Lower leg skin (tissue), 4 donors: ENCODE measurements around the gene SUFU. TPM values are rescaled to one million over a fixed set of nuclear protein-coding genes. Genes with fewer than 3 reads are reported as not detected.
"Not testable (repeated sequence)": the region's sequence is repeated elsewhere in the genome, so short reads cannot be mapped to it uniquely, and the experiment has no call there.

Experiments used
- DNase-seq, 2 donors: peaks; one replicate each; pipeline ENCODE4 v3.0.0-alpha.2; 2019; ENCODE audit warnings: low spot score in 2 of 2
- H3K4me3 ChIP-seq: fragments of 200-600 bp; sonication (generic); 2 replicates; pipeline ENCODE4 v1.5.1; 2017; ENCODE audit warnings: mild to moderate bottlenecking, low read depth; ENCODE audit not compliant: poor library complexity, severe bottlenecking
- CTCF ChIP-seq, 3 donors: fragments of 450-650 bp; IDR thresholded peaks; one replicate each; pipeline ENCODE4 v1.5.1; 2016; ENCODE audit warnings: antibody characterized with exemption in 3 of 3, mild to moderate bottlenecking in 3 of 3, moderate library complexity in 2 of 3
- POLR2A ChIP-seq, 2 donors: fragments of 450-650 bp; IDR thresholded peaks; one replicate each; pipeline ENCODE4 v1.6.1; 2016 to 2017; ENCODE audit warnings: antibody characterized with exemption in 2 of 2, mild to moderate bottlenecking in 1 of 2, moderate library complexity in 1 of 2
- WGBS, 2 donors: methylation state at CpG; one replicate each; pipeline ENCODE4 v1.1.5; 2018; 5-methylcytosine and 5-hydroxymethylcytosine counted together
- intact Hi-C: fragments of 100-400 bp; cut with DNase I; formaldehyde crosslinking; loops from one replicate; pipeline ENCODE4 v1.15.0; 2023; ENCODE audit warnings: low total_unique reads
- total RNA-seq, 4 donors: library from RNA; depleted of rRNA; stranded (reverse); fragments of >200 nt; gene quantifications; one replicate each; pipeline ENCODE4 v1.1.0, GENCODE V29; 2016

Gene SUFU
- total RNA-seq, 4 donors from 2014 or later = 15.8 to 19.8 (median 18.0) TPM

DNA sequence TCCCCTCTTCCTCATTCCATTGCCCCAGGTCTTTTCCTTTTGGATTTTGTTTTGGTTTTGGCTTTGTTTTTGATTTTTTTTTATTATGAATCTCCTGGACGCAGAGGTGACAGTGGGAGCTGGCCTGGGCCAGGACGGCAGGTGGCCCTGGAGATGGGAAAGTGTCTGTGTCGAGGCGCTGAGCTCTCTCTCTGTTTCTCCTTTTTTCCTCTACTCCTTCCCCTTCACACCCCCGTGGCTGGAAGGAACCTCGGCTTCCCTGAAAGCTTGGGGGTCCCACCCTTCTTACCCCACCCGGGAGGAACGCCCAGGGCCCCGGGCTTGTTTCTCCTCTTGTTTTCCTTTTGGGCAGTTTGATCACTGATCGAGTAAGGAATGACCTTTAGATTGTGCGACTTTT lies 153.7 kb downstream of the SUFU start:
- no peak overlapping the region for H3K4me3 ChIP-seq
- no peak for DNase-seq
- TF ChIP-seq POLR2A (IDR thresholded peaks at IDR 0.05) = no peak
- intact Hi-C loops = no loop called here
- WGBS, 2 donors = 66 to 70% methylated on average over 11 of the region's 11 CpGs

- WGBS, 2 donors = 38 to 48% methylated on average over 13 of the region's 13 CpGs
- TF ChIP-seq POLR2A (IDR thresholded peaks at IDR 0.05) (no peak), CTCF (IDR thresholded peaks at IDR 0.05) (no peak)
- DNase-seq = no peak
- intact Hi-C loops = no loop called here
- no peak overlapping the region for H3K4me3 ChIP-seq
These were observed 154.4 kb downstream of the SUFU start for GRCh38 chr10:102657984-102658724.

- intact Hi-C loops = no loop called here
- TF ChIP-seq CTCF (IDR thresholded peaks at IDR 0.05) (no peak), POLR2A (IDR thresholded peaks at IDR 0.05) (no peak)
- 67 to 80% methylated on average over 5 of the region's 5 CpGs for WGBS, 2 donors
- no peak for DNase-seq
- H3K4me3 ChIP-seq = no peak overlapping the region
These were observed 155.0 kb downstream of the SUFU start for GRCh38 chr10:102658802-102659201.

DNA sequence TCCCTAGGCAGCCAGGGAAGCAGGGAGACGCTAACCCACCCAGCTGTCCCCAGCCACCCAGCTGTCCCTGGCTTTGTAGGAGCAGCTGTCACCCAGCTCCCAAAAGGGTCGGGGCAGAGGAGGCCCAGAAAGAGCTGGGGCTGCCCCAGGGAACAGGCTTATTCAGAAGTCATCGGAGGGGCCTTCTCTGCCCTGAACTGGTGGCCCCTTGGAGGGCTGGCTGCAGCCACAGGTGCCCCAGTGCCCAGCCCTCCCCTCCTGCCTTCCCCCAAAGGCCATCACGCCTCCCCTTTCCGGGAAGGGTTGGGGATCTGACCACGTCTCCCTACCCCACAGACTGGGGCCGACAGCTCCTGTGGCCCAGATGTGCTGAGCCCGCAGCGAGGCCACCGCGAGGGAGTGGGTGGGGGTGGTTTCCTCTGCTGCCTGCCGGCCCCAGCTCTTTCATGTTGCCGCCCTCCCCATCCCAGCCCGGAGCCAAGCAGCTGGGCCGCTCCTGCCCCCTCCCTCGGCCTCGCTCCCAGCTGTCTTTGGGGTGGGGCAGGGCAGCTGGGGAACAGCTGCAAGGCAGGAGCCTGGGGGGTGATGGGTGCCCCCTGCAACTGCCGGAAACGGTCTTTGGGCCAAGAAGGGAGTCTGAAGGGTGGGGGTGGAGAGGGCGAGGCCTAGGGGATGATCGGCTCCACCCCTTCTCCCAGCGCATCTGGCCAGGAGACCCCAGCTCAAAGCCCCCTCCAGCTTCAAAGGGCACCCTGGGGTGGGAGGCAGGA lies 157.3 kb downstream of the SUFU start:
- DNase-seq = no peak
- 15 to 25% methylated on average over 1 to 11 of the region's 22 CpGs for WGBS, 2 donors
- intact Hi-C loops = no loop called here
- no peak for TF ChIP-seq CTCF (IDR thresholded peaks at IDR 0.05)
- H3K4me3 ChIP-seq = no peak overlapping the region

DNA sequence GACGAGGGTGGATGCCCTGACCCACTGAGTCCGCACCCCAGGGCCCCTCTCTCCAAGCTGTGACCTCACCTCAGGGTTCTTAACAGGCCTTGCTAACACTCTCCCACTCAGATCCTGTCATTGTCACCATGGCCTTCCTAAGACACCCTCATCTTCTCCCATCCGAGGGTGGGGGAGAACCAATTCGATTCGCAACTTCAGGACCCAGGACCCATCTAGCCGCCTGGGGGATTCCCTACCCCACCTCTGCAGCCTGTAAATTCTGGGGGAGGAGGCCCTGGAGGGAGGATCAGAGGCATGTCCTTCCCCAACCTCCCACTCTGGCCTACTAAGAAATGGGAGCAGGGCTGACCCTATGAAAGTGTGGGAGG lies 157.9 kb downstream of the SUFU start:
- intact Hi-C loops = no loop called here
- 64 to 67% methylated on average over 5 to 6 of the region's 6 CpGs for WGBS, 2 donors
- H3K4me3 ChIP-seq = no peak overlapping the region
- TF ChIP-seq CTCF (IDR thresholded peaks at IDR 0.05) (no peak), POLR2A (IDR thresholded peaks at IDR 0.05) (no peak)
- no peak for DNase-seq

DNA sequence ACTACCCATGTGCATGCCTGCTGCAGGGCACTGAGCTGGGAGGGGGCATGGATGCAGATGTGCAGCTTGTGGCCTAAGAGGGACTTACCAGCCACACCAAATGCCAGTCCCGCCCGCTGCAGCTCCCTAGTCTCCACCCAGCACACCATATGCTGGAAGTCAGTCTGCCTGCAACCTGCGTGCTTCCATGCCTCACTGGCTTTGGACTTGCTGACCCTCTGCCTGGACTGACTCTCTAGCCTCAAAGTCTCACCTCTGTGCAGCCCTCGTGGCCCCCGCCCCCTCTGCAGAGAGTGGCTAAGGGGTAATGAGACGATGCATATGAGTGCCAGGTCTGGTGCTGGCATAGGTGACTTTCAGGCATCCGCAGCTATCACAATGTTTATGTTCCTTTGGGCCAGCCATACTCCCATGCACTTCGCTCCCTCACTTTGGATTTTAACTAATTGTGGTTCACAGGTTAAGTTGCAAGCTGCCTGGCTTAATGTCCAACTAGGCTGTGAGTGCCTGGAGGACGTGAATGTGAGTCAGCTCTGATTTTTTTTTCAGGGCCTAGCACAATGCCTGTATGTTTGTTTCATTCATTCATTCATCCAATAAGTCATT lies 162.2 kb downstream of the SUFU start:
- TF ChIP-seq POLR2A (IDR thresholded peaks at IDR 0.05) (no peak), CTCF (IDR thresholded peaks at IDR 0.05) (no peak)
- H3K4me3 ChIP-seq = no peak overlapping the region
- intact Hi-C loops = no loop called here
- 74 to 81% methylated on average over 9 of the region's 9 CpGs for WGBS, 2 donors
- no peak for DNase-seq

- intact Hi-C loops, DNase-seq, H3K4me3 ChIP-seq: not testable (repeated sequence)
- WGBS, 2 donors = 94 to 97% methylated on average over 4 of the region's 4 CpGs
These were observed 163.6 kb downstream of the SUFU start for GRCh38 chr10:102667411-102667810.
